HEK293T (cell line): ENCODE results near the gene MRPL2.
A peak's percentile ranks its signal among the peaks of the same experiment; 100 is the strongest.

Experiments used
- CTCF ChIA-PET: fragments of 350-600 bp; formaldehyde crosslinking; extraction: SDS; loops from one replicate; lab custom pipeline; 2021; ENCODE audit warnings: antibody characterized with exemption, inconsistent platforms; lab: Yijun Ruan, JAX
- POLR2A ChIA-PET: fragments of 350-600 bp; formaldehyde crosslinking; extraction: SDS; loops from one replicate; lab custom pipeline; 2020; ENCODE audit warnings: antibody characterized with exemption, inconsistent platforms; lab: Yijun Ruan, JAX
- DNase-seq: peaks from one replicate; pipeline ENCODE4 v3.0.0; 2012; ENCODE audit warnings: mixed read lengths; ENCODE audit errors: extremely low spot score
- ARNT ChIP-seq: fragments of 450-650 bp; IDR thresholded peaks from 2 replicates; pipeline ENCODE4 v1.6.1; 2017; ENCODE audit warnings: mild to moderate bottlenecking
- BHLHE40 ChIP-seq: fragments of 450-650 bp; IDR thresholded peaks from 2 replicates; pipeline ENCODE4 v1.6.1; 2016; ENCODE audit warnings: mild to moderate bottlenecking, moderate library complexity, borderline replicate concordance
- CTBP1 ChIP-seq: fragments of 450-650 bp; IDR thresholded peaks from 2 replicates; pipeline ENCODE4 v1.6.1; 2016; ENCODE audit warnings: borderline replicate concordance
- ELF4 ChIP-seq: fragments of 450-650 bp; IDR thresholded peaks from 2 replicates; pipeline ENCODE4 v1.6.1; 2017; ENCODE audit warnings: antibody characterized with exemption
- FOXA1 ChIP-seq: fragments of 450-650 bp; IDR thresholded peaks from 2 replicates; pipeline ENCODE4 v1.6.1; 2016; ENCODE audit warnings: mild to moderate bottlenecking
- FOXK2 ChIP-seq: fragments of 450-650 bp; IDR thresholded peaks from 2 replicates; pipeline ENCODE4 v1.6.1; 2016; ENCODE audit warnings: mild to moderate bottlenecking
- FOXM1 ChIP-seq: fragments of 450-650 bp; IDR thresholded peaks from 2 replicates; pipeline ENCODE4 v1.6.1; 2017; ENCODE audit warnings: mild to moderate bottlenecking, borderline replicate concordance
- HDGF ChIP-seq: fragments of 450-650 bp; IDR thresholded peaks from 2 replicates; pipeline ENCODE4 v1.6.1; 2017; ENCODE audit warnings: antibody characterized with exemption, borderline replicate concordance
- L3MBTL2 ChIP-seq: fragments of 450-650 bp; conservative IDR thresholded peaks from 2 replicates; pipeline ENCODE4 v1.6.1; 2016; ENCODE audit warnings: mild to moderate bottlenecking
- LEF1 ChIP-seq: fragments of 450-650 bp; IDR thresholded peaks from 2 replicates; pipeline ENCODE4 v1.6.1; 2017; ENCODE audit warnings: mild to moderate bottlenecking, borderline replicate concordance
- NFRKB ChIP-seq: fragments of 450-650 bp; IDR thresholded peaks from 2 replicates; pipeline ENCODE4 v1.6.1; 2016; ENCODE audit warnings: mild to moderate bottlenecking, moderate library complexity
- SP1 ChIP-seq: fragments of 450-650 bp; IDR thresholded peaks from 2 replicates; pipeline ENCODE4 v1.6.1; 2017
- SUZ12 ChIP-seq: fragments of 450-650 bp; IDR thresholded peaks from 2 replicates; pipeline ENCODE4 v1.6.1; 2016; ENCODE audit warnings: mild to moderate bottlenecking
- TARDBP ChIP-seq: fragments of 450-650 bp; IDR thresholded peaks from 2 replicates; pipeline ENCODE4 v1.6.1; 2016
- ZNF384 ChIP-seq: fragments of 450-650 bp; IDR thresholded peaks from 2 replicates; pipeline ENCODE4 v1.6.1; 2016
- TF ChIP-seq, protein P1 (sequence below): fragments of 450-650 bp; IDR thresholded peaks from 2 replicates; pipeline ENCODE4 v1.6.1; 2016

The MRPL2 gene

DNA sequence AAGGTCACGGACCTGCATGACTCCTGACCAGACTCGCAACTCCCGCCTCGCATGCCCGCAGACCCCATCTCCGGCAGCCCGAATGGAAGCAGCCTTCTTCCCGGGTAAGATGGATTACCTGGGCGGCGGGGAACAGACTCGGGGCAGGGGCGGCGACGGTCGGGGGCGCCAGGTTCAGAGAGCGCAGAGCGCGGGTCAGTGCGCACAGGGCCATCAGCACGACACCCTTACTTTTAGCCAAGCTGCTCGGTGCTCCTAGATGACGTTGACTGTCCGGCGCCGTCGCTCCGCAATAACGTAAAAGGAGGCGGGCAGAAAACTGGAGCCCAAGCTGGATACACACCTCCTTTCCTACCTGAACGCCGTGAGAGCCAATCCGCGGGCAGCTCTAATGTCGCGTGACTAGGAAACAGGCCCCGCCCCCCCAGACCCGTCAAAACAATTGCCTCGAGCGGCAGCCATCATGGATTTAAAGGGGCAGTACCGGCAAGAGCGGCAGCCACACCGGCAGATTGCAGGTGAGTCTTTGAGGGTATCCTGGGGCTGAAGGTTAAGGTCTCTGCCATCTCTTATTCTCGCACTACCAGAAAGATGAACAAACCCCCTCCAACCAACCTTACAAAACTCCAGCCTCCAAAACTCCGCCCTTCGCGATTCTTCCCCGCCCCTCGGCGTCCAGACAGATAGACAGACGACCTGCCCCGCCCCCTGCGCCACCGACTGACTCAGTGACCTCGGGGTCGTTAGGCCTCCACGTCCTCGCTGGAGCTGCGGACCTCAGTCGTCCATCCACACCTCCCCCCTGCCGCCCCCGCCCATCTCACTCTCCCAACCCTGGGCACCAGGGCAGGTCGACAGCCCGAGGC lies at the start of gene MRPL2, which contains the start of gene KLC4:
Gene MRPL2 (minus strand): TSS at position 267 of the 866 bp plus-strand sequence. CDS start 53 bp downstream, at position 214.
Gene KLC4 (plus strand): TSS at position 464 of the 866 bp plus-strand sequence. CDS start 1,705 bp downstream, outside the sequence.
- POLR2A ChIA-PET: interaction anchor here (0.6 to 2.4 kb wide), 28 partner anchors 10 to 131 kb away, joined by 3 to 20 read pairs (median 4); partner anchors contain the start of genes CNPY3, KLHDC3, MEA1 and PEX6
- no peak for TF ChIP-seq SP1
- TF ChIP-seq, protein P1, sequence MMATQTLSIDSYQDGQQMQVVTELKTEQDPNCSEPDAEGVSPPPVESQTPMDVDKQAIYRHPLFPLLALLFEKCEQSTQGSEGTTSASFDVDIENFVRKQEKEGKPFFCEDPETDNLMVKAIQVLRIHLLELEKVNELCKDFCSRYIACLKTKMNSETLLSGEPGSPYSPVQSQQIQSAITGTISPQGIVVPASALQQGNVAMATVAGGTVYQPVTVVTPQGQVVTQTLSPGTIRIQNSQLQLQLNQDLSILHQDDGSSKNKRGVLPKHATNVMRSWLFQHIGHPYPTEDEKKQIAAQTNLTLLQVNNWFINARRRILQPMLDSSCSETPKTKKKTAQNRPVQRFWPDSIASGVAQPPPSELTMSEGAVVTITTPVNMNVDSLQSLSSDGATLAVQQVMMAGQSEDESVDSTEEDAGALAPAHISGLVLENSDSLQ: peak; percentile 87
- CTCF ChIA-PET: no interaction called here
- DNase-seq: peak; percentile 99

DNA sequence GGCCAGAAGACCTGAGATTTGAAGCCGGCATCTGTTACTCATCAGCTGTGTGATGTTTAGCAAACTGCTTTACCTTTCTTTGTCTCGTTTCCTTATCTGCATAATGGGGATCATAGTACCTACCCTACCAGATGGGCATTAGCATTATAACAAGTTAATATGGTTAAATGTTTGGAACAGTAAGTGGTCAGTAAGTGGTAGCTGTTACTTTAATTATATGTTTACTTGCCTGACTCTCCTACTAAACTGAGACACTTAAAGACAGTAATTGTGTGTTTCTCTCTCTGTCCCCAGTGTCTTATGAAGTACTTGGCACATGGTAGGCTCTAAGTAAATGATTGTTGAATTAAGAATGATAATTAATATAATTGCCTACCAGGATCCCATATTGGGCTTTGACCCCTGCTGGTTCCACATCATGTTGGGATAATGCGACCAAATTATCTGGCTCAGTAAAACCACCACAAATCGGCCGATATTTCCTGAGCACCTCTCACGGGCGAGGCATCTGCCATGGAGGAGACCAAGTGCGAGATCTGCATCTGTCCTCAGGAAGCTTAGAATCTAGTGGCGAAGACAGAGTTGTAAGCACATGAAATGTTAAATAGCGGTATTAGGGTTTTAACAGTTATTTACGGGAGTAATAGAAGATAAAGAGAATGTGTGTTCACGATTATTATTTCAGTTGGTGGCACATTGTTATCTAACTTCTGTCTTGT lies 48.3 kb upstream of the MRPL2 start:
- TF ChIP-seq FOXK2 (no peak), TARDBP (no peak), ELF4 (no peak), SP1 (no peak), SUZ12 (no peak), BHLHE40 (no peak), CTBP1 (no peak), ARNT (no peak), FOXA1 (no peak), LEF1 (no peak), HDGF (no peak), NFRKB (no peak), L3MBTL2 (no peak), ZNF384 (no peak), FOXM1 (no peak)
- TF ChIP-seq, protein P1: no peak
- ChIA-PET POLR2A (interaction anchor here (0.7 to 1.0 kb wide), 2 partner anchors 14 to 54 kb away, joined by 3 read pairs; partner anchors contain the start of gene CUL7), CTCF (no interaction called here)
- DNase-seq: no peak

DNA sequence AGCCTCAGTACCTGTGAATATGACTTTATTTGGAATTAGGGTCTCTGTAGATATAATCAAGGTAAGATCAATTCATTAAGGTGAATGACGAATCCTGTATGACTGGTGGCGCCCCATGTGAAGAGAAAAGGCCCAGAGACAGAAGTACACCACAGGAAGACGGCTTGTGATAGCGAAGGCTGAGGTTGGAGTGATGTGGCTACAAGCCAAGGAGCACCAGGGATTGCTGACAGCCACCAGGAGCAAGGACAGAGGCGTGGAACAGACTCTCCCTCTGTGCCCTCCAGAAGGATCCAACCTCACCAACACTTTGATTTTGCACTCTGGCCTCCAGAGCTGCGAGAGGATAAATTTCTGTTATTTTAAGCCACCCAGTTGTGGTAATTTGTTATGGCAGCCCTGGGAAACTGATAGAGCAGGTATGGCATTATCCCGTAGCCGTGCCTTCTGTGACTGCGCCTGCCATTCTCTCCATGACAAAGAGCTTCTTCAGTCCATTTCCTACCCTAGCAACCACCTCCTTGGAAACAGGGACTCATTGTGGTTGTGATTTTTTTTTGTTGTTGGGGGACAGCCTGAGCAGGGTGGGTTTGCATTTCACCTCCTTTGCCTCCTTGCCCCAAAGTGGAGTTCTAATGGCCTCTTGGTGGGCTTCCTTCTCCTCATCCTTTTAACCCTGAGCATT lies 46.4 kb upstream of the MRPL2 start:
- ChIA-PET POLR2A (no interaction called here), CTCF (interaction anchor here (0.6 kb wide), 2 partner anchors 15 to 187 kb away, joined by 3 to 5 read pairs; no protein-coding TSS in a partner anchor)
- no peak for DNase-seq
- TF ChIP-seq ZNF384: no peak
- TF ChIP-seq SP1: no peak
- TF ChIP-seq BHLHE40: no peak
- TF ChIP-seq FOXA1: no peak
- TF ChIP-seq CTBP1: no peak
- no peak for TF ChIP-seq FOXK2
- TF ChIP-seq L3MBTL2: no peak
- TF ChIP-seq SUZ12: no peak
- TF ChIP-seq ARNT: no peak
- no peak for TF ChIP-seq LEF1

DNA sequence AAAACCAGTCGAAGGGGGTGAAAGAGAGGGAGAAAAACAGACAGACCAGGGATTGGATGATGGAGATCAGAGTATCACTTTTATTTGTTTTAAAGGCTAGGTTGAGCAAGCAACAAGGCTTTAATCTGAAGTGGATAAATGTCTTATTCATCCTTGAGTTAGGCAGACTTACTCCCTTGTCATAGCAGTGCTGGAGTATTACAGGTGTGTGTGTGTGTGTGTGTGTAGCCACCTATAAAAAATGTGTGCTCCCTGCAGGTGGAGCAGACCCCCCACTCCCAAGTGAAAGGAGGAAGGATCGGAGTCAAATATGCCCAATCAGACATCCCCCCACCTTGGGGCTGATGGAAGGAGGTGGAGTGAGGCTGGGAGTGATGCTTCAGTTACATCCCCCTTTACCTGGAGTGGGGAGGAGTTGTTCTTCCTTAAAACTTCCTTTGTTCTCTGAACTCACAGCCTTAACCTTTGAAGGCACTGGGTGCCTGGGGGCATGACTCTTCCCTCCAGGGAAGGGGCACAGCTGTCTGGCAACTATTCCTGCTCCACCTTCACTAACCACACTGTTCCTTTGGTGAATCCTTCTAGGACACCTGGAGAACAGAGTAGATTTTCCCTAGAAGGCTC lies 44.1 kb upstream of the MRPL2 start:
- POLR2A ChIA-PET: no interaction called here
- TF ChIP-seq, protein P1: no peak
- TF ChIP-seq FOXM1 (no peak), FOXK2 (no peak), HDGF (no peak), L3MBTL2 (no peak), ARNT (no peak), FOXA1 (no peak), LEF1 (no peak), TARDBP (no peak), ZNF384 (no peak), CTBP1 (no peak), ELF4 (no peak)
- no peak for DNase-seq
- CTCF ChIA-PET: no interaction called here

DNA sequence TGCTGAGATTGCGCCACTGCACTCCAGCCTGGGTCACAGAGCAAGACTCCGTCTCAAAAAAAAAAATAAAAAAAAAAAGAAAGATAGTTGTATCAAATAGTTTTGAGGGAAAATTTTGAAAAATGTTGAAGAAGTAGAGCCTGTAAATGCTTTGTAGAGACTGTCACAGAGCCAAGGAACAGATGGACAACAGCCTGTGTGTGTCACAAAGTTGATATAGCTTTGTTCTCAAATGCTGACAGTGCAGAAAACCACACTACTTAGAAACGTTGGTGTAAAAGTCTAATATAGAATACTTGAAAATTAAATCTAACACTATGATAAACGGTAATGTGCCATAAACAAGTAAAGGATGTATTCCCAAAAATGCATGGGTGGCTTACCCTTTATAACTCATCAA lies 42.3 kb upstream of the MRPL2 start:
- no peak for DNase-seq
- no peak for TF ChIP-seq FOXK2
- no peak for TF ChIP-seq HDGF
- no peak for TF ChIP-seq SUZ12
- no peak for TF ChIP-seq ZNF384
- TF ChIP-seq ELF4: no peak
- TF ChIP-seq ARNT: no peak
- no peak for TF ChIP-seq FOXM1
- TF ChIP-seq NFRKB: no peak
- TF ChIP-seq BHLHE40: no peak
- TF ChIP-seq CTBP1: no peak
- TF ChIP-seq SP1: no peak
- TF ChIP-seq, protein P1: no peak
- TF ChIP-seq TARDBP: no peak
- TF ChIP-seq FOXA1: no peak
- TF ChIP-seq L3MBTL2: no peak
- no peak for TF ChIP-seq LEF1
- ChIA-PET CTCF (no interaction called here), POLR2A (interaction anchor here (1.4 kb wide), 1 partner anchor 12 kb away, joined by 4 read pairs; no protein-coding TSS in a partner anchor)
